Pancreas (tissue), 10 donors: ENCODE data around the gene MYOZ3. TPM values are rescaled to one million over a fixed set of nuclear protein-coding genes. Genes with fewer than 3 reads are reported as not detected.
A peak's percentile ranks its signal among the peaks of the same experiment; 100 is the strongest.

Experiments used
- ATAC-seq, 4 donors: fragments of 200-7000 bp; cut with Tn5 transposase; one replicate each; pipeline versions ENCODE4 v1.8.0 to v1.9.1; 2020; ENCODE audit warnings: mild to moderate bottlenecking in 4 of 4, moderate library complexity in 4 of 4
- DNase-seq, 6 donors: peaks; one replicate each; pipeline ENCODE4 v3.0.0-alpha.2; 2020
- FAIRE-seq: peaks from 2 replicates; lab custom pipeline; 2012; peaks lifted over from hg19 to GRCh38; lab: Jason Lieb, UNC
- H3K27ac ChIP-seq, 4 donors: fragments of 200-600 bp; sonication (generic); 1 replicate in 3 of 4; 2 replicates in 1 of 4; pipeline versions ENCODE4 v1.5.0 to v1.8.0; 2020
- H3K27me3 ChIP-seq, 4 donors: fragments of 200-600 bp; one replicate each; pipeline ENCODE4 v1.8.0; 2021
- H3K36me3 ChIP-seq, 3 donors: fragments of 200-600 bp; sonication (generic) in 1 of 3; one replicate each; pipeline versions ENCODE4 v1.5.0 to v1.8.0; 2020 to 2021
- H3K4me1 ChIP-seq, 3 donors: fragments of 200-600 bp; one replicate each; pipeline ENCODE4 v1.8.0; 2021
- H3K4me3 ChIP-seq, 4 donors: fragments of 200-600 bp; sonication (generic) in 2 of 4; one replicate each; pipeline versions ENCODE4 v1.5.0 to v1.8.0; 2020 to 2021
- H3K9me3 ChIP-seq, 4 donors: fragments of 200-600 bp; one replicate each; pipeline ENCODE4 v1.8.0; 2021
- WGBS, 2 donors: extraction: QIAGEN DNeasy Blood & Tissue Kit; methylation state at CpG; one replicate each; pipeline ENCODE4 v1.1.7; 2013; 5-methylcytosine and 5-hydroxymethylcytosine counted together
- intact Hi-C, 3 donors: fragments of 100-400 bp; cut with DNase I; formaldehyde crosslinking; loops; one replicate each; pipeline versions ENCODE4 v1.11.1 to v1.14.2; 2022
- polyA plus RNA-seq, 2 donors: library from polyadenylated mRNA; stranded (reverse); fragments of 200-250 nt; gene quantifications; one replicate each; pipeline ENCODE4 v1.2.3, GENCODE V29; 2013
- total RNA-seq, 6 donors: library from RNA; stranded (reverse); fragmentation: NEBNext Ultra II Directional in 4 of 6; extraction: Animal tissue kit (Norgen Biotek cat#: 25700) in 4 of 6; gene quantifications; one replicate each; pipeline versions ENCODE4 v1.2.1 to v1.2.4, GENCODE V29; 2021 to 2023
- TF ChIP-seq, protein P1 (sequence below), 4 donors: fragments of 200-600 bp; sonication (generic) in 3 of 4; IDR thresholded peaks; one replicate each; pipeline versions ENCODE4 v1.5.0 to v1.8.0; 2021; ENCODE audit warnings: antibody characterized with exemption in 4 of 4
- donor health status: healthy with polysubstance abuse.
- donor health status: DM: no; HTN: no; CAD: no; lungs with moderate emphysema.
- donor health status: DM: no; HTN: no; CAD: no.
- donor health status: control.
- donor health status: control.
- donor health status: Bipolar disorder and iron deficiency.
- donor health status: DM: yes; HTN: yes; CAD: no.
- donor health status: DM: no; HTN: no; CAD: no.
- donor health status: DM: no; HTN: no; CAD: no.
- donor health status: DM: yes; HTN: yes; CAD: no.

Gene MYOZ3
- total and polyA plus RNA-seq, 8 donors: 0.05 to 0.50 (median 0.28) TPM; not detected in 1

DNA sequence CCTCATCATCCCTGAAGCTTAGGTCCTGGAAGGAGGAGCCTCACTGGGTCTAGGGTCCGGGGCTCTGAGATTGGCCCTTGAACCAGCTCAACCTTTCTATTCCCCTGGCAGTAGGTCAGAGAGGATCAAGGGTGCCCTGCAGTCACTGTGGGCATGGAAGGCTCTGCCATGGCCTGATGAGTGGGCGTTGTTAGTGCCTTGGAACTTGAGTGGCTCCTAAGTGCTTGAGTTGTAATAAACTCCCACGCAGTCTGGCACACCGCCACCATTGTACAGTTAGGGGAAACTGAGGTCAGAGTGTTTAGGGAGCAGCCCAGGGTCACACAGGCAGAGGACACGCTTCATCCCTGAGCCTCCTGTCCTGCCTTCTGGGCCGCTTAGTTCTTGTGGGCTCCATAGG lies 31.0 kb upstream of the MYOZ3 start:
- no peak overlapping the region for H3K27ac ChIP-seq

DNA sequence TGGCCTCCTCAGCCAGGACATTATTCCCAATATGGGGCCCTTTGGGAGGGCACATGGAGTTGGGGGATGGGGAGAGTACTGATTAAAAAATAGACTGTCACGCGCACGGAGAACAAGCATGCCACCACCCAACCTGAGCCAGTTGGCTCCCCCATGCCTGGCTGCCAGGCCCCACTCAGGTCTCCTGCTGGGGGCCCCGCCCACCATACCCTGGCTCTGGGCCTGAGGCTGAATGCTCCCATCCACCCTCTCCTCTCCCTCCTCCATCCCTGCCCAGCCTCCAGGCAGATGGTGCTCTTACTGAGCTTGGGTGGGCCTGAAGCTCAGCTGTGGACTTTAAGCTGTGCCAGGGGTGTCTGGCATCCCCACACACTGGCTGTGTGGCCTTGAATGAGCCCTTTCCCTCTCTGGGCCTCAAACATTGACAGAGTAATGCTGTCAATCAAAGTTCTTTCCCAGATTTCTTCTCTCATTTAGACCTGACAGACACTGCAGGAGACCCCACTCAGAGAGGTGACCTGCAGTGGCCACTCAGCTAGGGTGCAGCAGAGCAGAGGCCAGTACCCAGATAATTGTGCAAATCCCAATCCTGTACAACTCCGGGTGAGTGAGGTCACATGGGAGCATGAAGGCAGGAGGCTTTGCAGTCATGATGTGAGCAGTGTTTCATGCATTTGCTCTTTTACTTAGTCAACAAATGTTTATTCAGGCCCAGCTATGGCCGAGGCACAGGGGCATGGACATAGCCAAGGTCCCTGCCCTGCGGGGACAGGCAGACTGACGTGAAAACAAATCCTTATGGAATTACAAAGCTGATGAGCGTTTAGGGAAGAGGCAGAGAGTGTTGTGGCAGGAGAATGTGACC lies 30.4 kb upstream of the MYOZ3 start:
- no peak overlapping the region for H3K27ac ChIP-seq
- no peak for ATAC-seq
- TF ChIP-seq, protein P1, sequence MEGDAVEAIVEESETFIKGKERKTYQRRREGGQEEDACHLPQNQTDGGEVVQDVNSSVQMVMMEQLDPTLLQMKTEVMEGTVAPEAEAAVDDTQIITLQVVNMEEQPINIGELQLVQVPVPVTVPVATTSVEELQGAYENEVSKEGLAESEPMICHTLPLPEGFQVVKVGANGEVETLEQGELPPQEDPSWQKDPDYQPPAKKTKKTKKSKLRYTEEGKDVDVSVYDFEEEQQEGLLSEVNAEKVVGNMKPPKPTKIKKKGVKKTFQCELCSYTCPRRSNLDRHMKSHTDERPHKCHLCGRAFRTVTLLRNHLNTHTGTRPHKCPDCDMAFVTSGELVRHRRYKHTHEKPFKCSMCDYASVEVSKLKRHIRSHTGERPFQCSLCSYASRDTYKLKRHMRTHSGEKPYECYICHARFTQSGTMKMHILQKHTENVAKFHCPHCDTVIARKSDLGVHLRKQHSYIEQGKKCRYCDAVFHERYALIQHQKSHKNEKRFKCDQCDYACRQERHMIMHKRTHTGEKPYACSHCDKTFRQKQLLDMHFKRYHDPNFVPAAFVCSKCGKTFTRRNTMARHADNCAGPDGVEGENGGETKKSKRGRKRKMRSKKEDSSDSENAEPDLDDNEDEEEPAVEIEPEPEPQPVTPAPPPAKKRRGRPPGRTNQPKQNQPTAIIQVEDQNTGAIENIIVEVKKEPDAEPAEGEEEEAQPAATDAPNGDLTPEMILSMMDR (IDR thresholded peaks at IDR 0.05): no peak
- no peak overlapping the region for H3K4me3 ChIP-seq
- DNase-seq: peak in 1 of 6 donors; percentile 43
- H3K27me3 ChIP-seq: no peaks in the 10 kb centered on the region
- peaks cover 0 to 17% (median 5%) of the 10 kb centered on the region in 3 donors for H3K4me1 ChIP-seq
- H3K9me3 ChIP-seq: no peaks in the 10 kb centered on the region
- 67 to 73% methylated on average over 9 of the region's 9 CpGs for WGBS, 2 donors
- no peaks in the 10 kb centered on the region for H3K36me3 ChIP-seq
- intact Hi-C loops: no loop called here
- FAIRE-seq: no peak

More for the DNA sequence above, 31.0 kb upstream of the MYOZ3 start:
- Histone ChIP-seq H3K4me3 (no peak overlapping the region), H3K4me1 (peaks cover 0 to 16% (median 5%) of the 10 kb centered on the region in 3 donors), H3K36me3 (no peaks in the 10 kb centered on the region), H3K9me3 (no peaks in the 10 kb centered on the region), H3K27me3 (no peaks in the 10 kb centered on the region)
- ATAC-seq: no peak
- peak in 1 of 6 donors; percentile 36 for DNase-seq
- intact Hi-C loops: no loop called here
- TF ChIP-seq, protein P1 (IDR thresholded peaks at IDR 0.05): no peak
- no peak for FAIRE-seq
- WGBS, 2 donors: 75 to 83% methylated on average over 6 of the region's 6 CpGs

DNA sequence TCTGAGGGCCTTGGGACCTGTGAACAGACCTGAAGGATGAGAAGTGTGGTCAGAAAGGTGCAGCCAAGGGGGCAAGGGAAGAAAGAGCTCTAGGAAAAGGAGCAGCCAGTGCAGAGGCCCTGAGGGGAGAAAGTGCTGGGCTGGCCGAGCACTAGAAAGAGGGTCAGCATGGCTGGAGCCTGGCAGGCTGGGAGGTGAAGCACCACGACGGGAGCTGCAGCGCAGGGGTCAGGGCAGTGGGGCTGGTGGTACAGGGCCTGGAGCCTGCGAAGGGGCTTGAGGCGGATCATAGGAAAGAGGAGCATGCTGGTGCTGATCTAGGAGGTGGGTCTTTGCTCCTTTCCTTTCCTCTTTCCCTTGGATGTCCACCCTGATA lies 29.7 kb upstream of the MYOZ3 start:
- H3K4me3 ChIP-seq: no peak overlapping the region
- no peak overlapping the region for H3K27ac ChIP-seq
- ATAC-seq (no peak), DNase-seq (peak in 1 of 6 donors; percentile 48), FAIRE-seq (no peak)
- H3K4me1 ChIP-seq: peaks cover 0 to 20% (median 5%) of the 10 kb centered on the region in 3 donors
- WGBS, 2 donors: 94 to 98% methylated on average over 6 of the region's 6 CpGs
- TF ChIP-seq, protein P1 (IDR thresholded peaks at IDR 0.05): no peak
- intact Hi-C loops: no loop called here
- no peaks in the 10 kb centered on the region for H3K36me3 ChIP-seq
- H3K9me3 ChIP-seq: no peaks in the 10 kb centered on the region
- no peaks in the 10 kb centered on the region for H3K27me3 ChIP-seq

DNA sequence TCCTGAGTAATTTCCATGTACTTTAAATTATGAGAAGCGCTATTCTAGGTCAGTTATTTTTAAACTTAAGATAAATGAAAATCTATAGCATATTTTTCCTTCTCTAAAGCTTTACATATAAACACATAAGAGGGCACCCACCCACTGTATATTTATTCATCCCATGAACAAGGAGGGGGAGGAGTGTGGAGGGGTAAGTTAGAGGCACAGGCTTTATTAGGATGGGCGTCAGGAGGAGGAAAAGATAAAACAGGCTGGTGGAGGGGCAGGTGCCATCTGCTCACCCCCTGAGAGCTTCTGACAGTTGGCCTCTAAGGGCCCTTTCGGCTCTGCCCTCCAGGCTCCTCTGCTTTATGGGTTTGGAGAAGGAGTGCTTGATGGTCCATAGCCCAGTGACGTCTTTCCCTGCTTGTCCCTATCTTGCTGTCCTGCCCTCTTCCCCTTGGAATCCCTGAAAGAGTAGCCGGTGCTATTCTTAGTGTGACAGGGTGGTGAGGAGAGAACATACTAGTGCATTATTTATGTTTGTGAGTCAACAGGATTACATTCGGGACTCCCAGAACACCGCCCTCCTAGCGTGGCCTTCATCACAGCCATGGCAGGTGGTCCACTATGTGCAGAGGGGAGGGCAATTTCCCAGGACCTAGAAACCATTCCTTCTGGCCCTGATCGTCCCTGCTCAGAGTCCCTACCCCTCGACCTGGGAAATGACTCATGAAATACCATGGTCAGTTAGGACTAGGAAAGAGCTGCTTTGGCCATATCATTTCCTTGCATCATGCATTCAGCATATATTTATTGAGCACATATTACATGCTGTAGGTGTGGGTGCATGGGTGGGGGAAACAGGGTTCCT lies 28.5 kb upstream of the MYOZ3 start:
- no peak for FAIRE-seq
- no peaks in the 10 kb centered on the region for H3K27me3 ChIP-seq
- H3K36me3 ChIP-seq: no peaks in the 10 kb centered on the region
- H3K27ac ChIP-seq: no peak overlapping the region
- ATAC-seq: no peak
- H3K4me1 ChIP-seq: peaks cover 0 to 21% (median 0%) of the 10 kb centered on the region in 3 donors
- no peaks in the 10 kb centered on the region for H3K9me3 ChIP-seq
- TF ChIP-seq, protein P1 (IDR thresholded peaks at IDR 0.05): no peak
- WGBS, 2 donors: 70 to 79% methylated on average over 10 of the region's 10 CpGs
- H3K4me3 ChIP-seq: no peak overlapping the region
- intact Hi-C loops: no loop called here
- peak in 1 of 6 donors; percentile 5 for DNase-seq
